Measurements from ENCODE around the gene ITK. TPM values are rescaled to one million over a fixed set of nuclear protein-coding genes. Genes with fewer than 3 reads are reported as not detected.

Gene ITK
- total and polyA plus RNA-seq, 2 donors (not counting 1 experiment from before 2014, with no cell fraction given): 0.75 to 1.1 TPM

- H3K27ac Mint-ChIP-seq: no peak overlapping the region
- intact Hi-C loops (cut with micrococcal nuclease): no loop called here
These were observed 13.4 kb upstream of the ITK start for GRCh38 chr5:157167214-157167621.

DNA sequence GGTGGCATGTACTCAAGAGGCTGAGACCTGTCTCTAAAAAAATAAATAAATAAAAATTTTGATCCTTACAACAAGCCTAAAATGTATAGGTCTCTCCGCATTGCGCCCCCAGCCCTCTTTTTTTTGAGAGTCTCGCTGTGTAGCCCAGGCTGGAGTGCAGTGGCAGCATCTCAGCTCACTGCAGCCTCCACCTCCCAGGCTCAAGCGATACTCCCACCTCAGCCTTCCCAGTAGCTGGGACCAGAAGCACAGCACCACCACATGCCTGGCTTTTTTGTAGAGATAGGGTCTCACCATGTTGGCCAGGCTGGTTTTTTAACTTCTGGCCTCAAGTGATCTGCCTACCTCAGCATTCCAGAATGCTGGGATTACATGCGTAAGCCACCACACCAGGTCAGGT lies 12.4 kb upstream of the ITK start:
- intact Hi-C loops (cut with micrococcal nuclease): no loop called here
- Histone ChIP-seq H3K4me2 (replicated peaks; ENCODE audit: low read depth, low read length, poor library complexity, severe bottlenecking) (no peak overlapping the region), H3K4me3 (ENCODE audit: control extremely low read depth in 1 of 5, extremely low read depth in 1 of 5, insufficient read depth in 1 of 5, low read depth in 2 of 5, low read length in 4 of 5) (no peak overlapping the region), H3K9me3 (ENCODE audit: control extremely low read depth in 1 of 3, control insufficient read depth in 2 of 3, insufficient read depth in 1 of 3, low read length in 2 of 3) (peaks cover 0 to 7% (median 5%) of the 10 kb centered on the region in 3 donors), H3K9ac (ENCODE audit: low read length) (no peak overlapping the region), H3K79me2 (ENCODE audit: control insufficient read depth, insufficient read depth, low read length) (no peaks in the 10 kb centered on the region), H2AFZ (ENCODE audit: insufficient read depth, low read depth, low read length, poor library complexity, severe bottlenecking) (no peak overlapping the region), H3K27me3 (replicated peaks in 1 of 4; ENCODE audit: control extremely low read depth in 1 of 4, control insufficient read depth in 3 of 4, insufficient read depth in 4 of 4, low read length in 3 of 4) (no peaks in the 10 kb centered on the region), H3K4me1 (ENCODE audit: control insufficient read depth in 2 of 2, insufficient read depth in 2 of 2, low read length in 2 of 2) (peaks cover 16% of the 10 kb centered on the region in 2 donors), H3K36me3 (replicated peaks in 1 of 2; ENCODE audit: control extremely low read depth in 1 of 2, control insufficient read depth in 1 of 2, extremely low read depth in 1 of 2, insufficient read depth in 2 of 2, low read length in 1 of 2) (no peaks in the 10 kb centered on the region), H3K27ac (ENCODE audit: low read length in 2 of 2) (no peak overlapping the region), H4K20me1 (ENCODE audit: control insufficient read depth, insufficient read depth, low read length, poor library complexity, severe bottlenecking) (no peaks in the 10 kb centered on the region)
- WGBS (ENCODE audit: insufficient coverage): 100% methylated on average over 4 of the region's 5 CpGs
- TF ChIP-seq CTCF (IDR thresholded peaks at IDR 0.05) (no peak), EZH2 (IDR thresholded peaks at IDR 0.05; ENCODE audit: borderline replicate concordance, insufficient read depth, low read depth, low read length, poor library complexity, severe bottlenecking) (no peak)
- ChIA-PET POLR2A (no interaction called here), CTCF (interaction anchor here (3.0 kb wide), 1 partner anchor 19 kb away, joined by 10 read pairs; no protein-coding TSS in a partner anchor)
- no peak overlapping the region for H3K4me3 Mint-ChIP-seq
- H3K4me1 Mint-ChIP-seq: peaks cover 24% of the 10 kb centered on the region
- DNase-seq (no peak), ATAC-seq (ENCODE audit: low read depth) (no peak)
- H3K9me3 Mint-ChIP-seq (ENCODE audit: insufficient read depth): peaks cover 2% of the 10 kb centered on the region
- no peak overlapping the region for H3K27ac Mint-ChIP-seq
- no peaks in the 10 kb centered on the region for H3K27me3 Mint-ChIP-seq

More at GRCh38 chr5:157167214-157167621, 13.4 kb upstream of the ITK start:
- Histone ChIP-seq H3K79me2 (ENCODE audit: control insufficient read depth, insufficient read depth, low read length) (no peaks in the 10 kb centered on the region), H3K4me2 (replicated peaks; ENCODE audit: low read depth, low read length, poor library complexity, severe bottlenecking) (no peak overlapping the region), H2AFZ (ENCODE audit: insufficient read depth, low read depth, low read length, poor library complexity, severe bottlenecking) (no peak overlapping the region), H3K4me3 (ENCODE audit: control extremely low read depth in 1 of 5, extremely low read depth in 1 of 5, insufficient read depth in 1 of 5, low read depth in 2 of 5, low read length in 4 of 5) (no peak overlapping the region), H3K9me3 (ENCODE audit: control extremely low read depth in 1 of 3, control insufficient read depth in 2 of 3, insufficient read depth in 1 of 3, low read length in 2 of 3) (peaks cover 0 to 7% (median 5%) of the 10 kb centered on the region in 3 donors), H3K4me1 (ENCODE audit: control insufficient read depth in 2 of 2, insufficient read depth in 2 of 2, low read length in 2 of 2) (peaks cover 5% of the 10 kb centered on the region in 2 donors), H3K9ac (ENCODE audit: low read length) (no peak overlapping the region), H3K36me3 (replicated peaks in 1 of 2; ENCODE audit: control extremely low read depth in 1 of 2, control insufficient read depth in 1 of 2, extremely low read depth in 1 of 2, insufficient read depth in 2 of 2, low read length in 1 of 2) (no peaks in the 10 kb centered on the region), H3K27me3 (replicated peaks in 1 of 4; ENCODE audit: control extremely low read depth in 1 of 4, control insufficient read depth in 3 of 4, insufficient read depth in 4 of 4, low read length in 3 of 4) (no peaks in the 10 kb centered on the region), H4K20me1 (ENCODE audit: control insufficient read depth, insufficient read depth, low read length, poor library complexity, severe bottlenecking) (no peaks in the 10 kb centered on the region), H3K27ac (ENCODE audit: low read length in 2 of 2) (no peak overlapping the region)
- TF ChIP-seq CTCF (IDR thresholded peaks at IDR 0.05): no peak
- no peak for TF ChIP-seq EZH2 (IDR thresholded peaks at IDR 0.05; ENCODE audit: borderline replicate concordance, insufficient read depth, low read depth, low read length, poor library complexity, severe bottlenecking)
- peaks cover 14% of the 10 kb centered on the region for H3K4me1 Mint-ChIP-seq
- ChIA-PET CTCF (interaction anchor here (3.0 kb wide), 1 partner anchor 18 kb away, joined by 10 read pairs; no protein-coding TSS in a partner anchor), POLR2A (no interaction called here)
- 20% methylated on average over 1 of the region's 4 CpGs for WGBS (ENCODE audit: insufficient coverage)
- H3K9me3 Mint-ChIP-seq (ENCODE audit: insufficient read depth): peaks cover 2% of the 10 kb centered on the region
- DNase-seq: no peak
- no peaks in the 10 kb centered on the region for H3K27me3 Mint-ChIP-seq
- ATAC-seq (ENCODE audit: low read depth): no peak
- H3K4me3 Mint-ChIP-seq: no peak overlapping the region

Data from B cell (primary cell).